HG03432 (cell line): Measurements from ENCODE around the gene STARD7.
"Not testable (repeated sequence)": the region's sequence is repeated elsewhere in the genome, so short reads cannot be mapped to it uniquely, and the experiment has no call there.

Experiments used
- ATAC-seq: cut with Tn5 transposase; IDR thresholded peaks from one replicate; pipeline ENCODE4 v1.9.1; 2021; ENCODE audit warnings: mild to moderate bottlenecking, moderate library complexity; ENCODE audit not compliant: unreplicated experiment

The STARD7 gene

DNA sequence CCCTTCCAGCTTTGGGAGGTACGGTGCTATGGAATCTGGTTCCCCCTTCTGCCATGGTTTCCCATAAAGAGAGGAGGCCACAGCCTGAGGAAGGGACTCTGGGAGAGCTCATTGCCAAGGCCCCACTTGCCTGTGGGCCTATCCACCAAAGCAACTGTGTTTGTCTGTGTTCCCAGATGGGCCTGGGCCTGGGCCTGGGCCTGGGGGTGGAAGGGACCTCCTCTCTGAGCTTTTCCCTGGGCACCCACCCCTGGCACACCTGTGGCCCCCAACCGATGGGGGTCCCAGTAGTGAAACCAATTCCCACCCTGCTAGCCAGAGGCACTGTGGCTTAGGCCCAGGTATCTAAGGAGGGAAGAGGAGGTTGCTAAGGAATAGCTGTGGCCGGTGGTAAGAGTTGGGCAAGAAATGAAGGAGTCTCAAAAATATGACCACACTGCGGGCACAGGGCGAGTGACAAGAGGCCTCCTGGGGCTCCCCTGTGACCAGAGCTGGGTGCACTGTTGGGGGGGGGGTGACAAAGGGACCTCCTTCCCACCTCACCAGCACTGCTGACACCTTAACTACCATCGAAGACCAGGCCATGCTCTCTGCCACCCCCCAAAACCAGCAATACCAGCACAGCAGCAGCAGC, 58.5 kb downstream of the STARD7 start:
- ATAC-seq, result no peak

DNA sequence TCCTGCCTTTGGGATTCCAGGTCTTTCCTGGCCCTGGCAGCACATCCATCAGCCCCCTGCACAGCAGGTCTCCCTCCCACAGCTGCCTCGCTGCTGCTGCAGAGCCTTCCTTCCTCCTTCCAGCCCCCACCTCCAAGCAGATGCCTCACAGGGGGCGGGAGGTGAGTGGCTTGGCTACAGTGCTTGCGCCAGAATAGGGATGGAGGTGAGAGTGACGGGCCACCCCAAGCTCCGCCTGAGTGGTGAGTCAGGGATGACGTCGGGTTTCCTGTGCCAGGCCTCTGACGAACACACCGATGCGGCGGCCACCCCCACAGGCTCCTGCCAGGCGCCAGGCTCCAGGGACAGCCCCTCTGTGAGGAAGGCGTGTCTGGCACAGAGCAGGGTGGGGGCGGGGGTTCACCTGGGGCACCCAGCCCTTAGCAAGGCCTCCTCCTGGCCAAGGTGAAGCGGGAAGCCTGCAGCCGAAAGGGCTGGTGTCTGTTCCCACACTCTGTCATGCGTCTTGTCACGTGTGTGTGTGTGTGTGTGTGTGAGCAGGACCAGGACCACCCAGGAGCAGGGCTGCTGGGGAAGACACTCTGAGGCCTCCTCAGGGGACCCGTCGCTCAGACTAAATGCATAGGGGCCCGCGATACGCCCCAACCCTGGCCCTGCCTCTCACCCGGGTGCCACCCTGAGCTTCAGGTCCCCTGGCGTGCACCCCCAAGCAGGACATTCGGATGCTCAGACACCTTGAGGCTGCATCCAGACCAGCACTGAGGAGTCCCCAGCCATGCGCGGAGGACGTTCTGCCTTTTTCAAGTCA, 60.0 kb downstream of the STARD7 start:
- peak; percentile 42 for ATAC-seq

DNA sequence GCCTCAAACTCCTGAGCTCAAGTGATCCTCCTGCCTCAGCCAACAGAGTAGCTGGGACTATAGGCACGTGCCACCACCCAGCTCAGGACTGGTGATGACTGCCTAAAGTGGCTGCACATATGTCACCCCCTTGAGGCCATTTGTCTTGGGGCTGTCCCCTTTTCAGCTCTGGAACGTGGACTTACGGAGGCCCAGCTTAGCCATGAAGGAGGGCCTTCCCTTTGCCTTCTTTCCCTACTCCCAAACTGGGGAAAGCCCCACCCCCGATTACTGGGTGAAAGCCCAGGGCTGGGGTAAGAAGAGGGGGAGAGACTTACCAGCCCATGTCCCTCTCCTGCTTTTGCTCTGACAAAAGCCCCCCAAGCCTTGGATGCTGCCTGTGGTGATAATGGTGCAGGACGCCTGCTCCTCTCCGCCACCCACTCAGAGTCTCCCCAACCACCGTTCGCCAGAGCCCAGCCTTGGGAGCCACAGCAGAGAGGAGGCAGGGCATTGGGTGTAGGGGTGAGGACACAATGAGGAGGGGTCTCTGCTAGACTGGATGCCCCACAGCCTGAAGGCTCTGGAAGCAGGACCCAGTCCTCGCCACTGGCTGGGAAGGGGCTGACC, 60.9 kb downstream of the STARD7 start:
- ATAC-seq, result no peak

DNA sequence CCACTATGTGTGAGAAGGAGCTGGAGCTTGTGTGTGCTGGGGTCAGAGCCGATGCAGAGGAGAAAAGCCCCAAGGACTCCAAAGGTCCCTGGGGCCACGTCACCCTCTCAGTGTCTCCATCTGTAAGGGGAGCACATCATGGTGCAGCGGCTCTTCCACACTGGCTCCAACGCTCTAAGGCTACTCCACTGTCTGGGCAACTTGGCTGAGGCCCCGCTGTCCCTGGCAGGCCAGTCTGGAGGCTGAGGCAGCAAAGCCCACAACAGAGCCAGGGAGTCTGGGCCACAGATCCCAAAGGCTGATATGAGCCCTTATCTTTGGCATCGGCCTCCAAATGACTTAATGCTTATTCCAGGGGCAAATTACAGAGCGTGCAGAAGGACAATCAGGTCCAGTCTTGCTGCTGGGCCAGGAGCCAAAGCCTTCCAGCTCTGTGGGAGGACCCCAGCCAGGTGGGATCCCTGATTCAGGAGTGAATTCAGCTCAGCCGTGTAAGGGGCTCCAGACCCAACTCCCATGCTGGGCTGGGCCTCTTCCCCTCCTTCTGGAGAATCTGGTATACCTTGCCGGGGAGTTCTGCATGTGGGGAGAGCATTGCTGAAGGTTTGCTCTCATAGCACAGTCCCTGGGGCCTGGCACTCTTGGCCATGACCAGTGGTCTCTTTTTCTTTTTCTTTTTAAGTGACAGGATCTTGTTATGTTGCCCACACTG, 61.6 kb downstream of the STARD7 start:
- ATAC-seq, result no peak

DNA sequence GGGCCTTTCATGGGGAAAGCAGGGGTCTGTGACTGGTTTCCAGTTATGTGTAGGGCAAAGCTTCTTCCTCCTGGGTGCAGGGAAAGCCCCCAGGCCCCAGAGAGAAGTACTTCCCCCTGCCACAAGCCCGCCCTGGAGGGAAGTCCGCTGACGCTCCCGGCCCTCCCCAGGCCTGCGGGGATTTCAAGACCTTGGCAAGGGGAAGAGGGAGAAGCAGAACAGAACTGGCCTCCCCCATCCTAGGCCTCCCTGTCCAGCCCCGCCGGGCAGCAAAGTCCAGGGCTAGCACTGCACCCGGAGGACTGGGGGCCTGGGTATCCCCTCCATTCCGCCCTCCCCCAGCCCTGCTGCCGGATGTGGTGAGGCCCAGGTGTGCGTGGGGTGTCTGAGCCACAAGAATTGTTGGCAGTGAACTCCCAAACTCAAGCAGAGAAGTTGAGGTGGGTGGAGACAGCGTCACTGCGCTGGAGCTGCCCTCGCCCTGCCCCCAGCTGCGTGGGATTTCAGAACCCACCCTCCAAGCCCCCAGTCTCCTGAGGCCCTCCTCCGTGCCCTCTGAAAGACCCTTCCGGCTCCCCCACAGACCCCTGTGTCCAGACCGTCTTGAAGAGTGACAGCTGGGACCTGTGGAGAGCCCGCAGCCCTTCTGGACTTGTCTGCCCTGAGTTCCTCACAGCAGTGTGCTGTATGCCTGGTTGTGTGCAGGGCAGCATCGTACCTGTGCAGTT, 62.3 kb downstream of the STARD7 start:
- peak; percentile 36 for ATAC-seq

DNA sequence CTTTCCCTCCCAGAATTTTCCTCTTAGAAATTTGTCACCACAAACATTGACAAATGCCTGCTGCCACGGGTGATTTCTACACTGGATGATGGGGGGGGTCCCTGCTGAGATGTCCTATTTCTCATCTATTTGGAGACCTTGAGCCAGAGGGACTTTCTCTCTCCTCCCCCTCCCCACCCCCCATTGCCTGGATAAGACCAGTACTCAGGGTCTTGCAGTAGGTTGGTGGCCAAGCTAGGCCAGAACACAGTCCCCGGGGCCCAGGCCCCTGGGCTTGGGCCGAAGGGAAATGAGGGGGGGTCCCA, 62.8 kb downstream of the STARD7 start:
- no peak for ATAC-seq

DNA sequence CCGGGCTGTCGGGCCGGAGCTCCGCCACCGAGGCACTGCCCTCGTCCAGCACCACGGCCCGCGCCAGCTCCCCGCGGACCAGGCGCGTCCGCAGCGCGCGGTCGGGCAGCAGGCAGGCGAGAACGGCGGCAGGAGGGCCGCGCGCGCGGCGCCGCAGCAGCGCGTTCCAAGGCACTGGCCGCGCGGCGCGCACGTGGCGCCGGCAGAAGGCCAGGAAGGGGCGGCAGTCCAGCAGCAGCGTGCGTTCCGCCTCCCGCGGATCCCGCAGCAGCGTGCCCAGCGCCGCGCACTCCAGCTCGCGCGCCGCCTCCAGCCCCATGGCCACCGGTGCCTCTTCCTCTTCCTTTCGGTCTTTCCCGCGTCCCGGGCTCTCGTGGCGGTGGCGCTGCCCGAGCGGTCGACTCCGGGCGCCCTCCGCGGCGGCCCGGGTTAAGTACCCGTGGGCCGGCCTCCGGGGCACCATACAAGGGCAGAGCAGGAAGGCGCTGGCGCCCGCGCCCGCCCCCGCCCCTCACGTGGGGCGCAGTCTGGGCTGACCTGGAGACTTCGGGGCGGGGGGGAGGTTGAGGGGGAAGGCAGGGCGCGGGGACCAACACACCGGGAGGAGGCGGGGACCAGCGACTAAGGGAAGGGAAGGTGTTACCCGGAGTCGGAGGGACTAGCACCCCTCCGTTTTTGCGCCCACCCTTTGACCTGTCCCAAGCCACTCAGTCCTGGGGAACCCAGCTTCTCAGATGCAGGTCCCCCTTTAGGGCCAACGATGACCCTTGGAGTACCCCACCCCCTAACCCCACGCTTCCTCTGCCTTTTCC, 63.4 kb downstream of the STARD7 start, which contains the start of gene DUSP2:
TSS of gene DUSP2 (minus strand) at position 405 of the 812 bp plus-strand sequence. CDS start at position 319, 86 bp downstream.
- peak; percentile 62 for ATAC-seq

DNA sequence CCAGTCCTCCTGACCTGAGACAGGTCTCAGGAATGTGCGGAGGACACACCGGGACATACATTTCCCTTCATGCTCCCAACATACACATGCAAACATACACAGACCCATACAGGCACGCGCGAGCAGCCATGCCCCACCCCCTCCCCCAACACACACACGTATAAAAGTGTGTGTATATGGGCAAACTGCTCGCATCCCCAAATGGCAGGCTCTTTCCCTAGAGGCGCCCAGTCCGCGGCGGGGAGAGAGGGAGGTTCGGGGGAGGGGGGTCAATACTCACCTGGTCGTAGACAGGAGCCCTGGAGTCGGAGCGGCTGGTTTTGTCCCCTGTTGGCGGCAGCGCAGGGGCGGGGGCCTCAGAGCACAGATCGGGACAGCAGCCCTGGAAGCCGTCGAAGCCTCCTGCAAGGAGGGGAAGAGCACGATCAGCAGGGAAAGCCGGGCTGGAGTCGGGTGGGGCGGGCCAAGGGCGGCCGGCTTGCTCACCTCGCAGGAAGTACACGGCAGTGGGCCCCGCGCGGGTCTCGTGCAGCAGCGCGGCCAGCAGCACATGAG, 64.1 kb downstream of the STARD7 start:
- no peak for ATAC-seq

DNA sequence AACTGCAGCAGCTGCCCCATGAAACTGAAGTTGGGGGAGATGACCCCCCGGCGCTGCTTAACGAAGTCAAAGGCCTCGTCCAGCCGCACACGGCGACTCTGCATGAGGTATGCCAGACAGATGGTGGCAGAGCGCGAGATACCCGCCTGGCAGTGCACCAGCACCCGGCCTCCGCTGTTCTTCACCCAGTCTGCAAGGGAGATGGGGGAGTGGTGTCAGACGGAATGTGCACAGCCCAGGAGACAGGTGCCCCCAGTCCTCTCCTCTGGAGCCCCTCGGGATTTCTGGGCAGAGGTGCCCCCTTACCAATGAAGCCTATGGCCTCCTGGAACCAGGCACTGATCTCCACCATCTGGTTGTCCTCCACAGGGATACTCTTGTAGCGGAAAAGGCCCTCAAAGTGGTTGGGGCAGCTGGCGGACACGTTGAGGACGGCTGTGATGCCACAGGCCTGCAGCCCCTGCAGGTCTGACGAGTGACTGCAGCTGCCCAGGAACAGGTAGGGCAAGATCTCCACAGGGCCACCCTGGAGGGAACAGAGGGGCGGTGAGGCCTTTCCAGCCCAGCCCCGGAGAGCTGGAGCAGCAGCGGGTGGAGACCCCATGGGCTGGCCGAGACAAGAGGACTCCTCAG, 64.7 kb downstream of the STARD7 start:
- ATAC-seq, result no peak

DNA sequence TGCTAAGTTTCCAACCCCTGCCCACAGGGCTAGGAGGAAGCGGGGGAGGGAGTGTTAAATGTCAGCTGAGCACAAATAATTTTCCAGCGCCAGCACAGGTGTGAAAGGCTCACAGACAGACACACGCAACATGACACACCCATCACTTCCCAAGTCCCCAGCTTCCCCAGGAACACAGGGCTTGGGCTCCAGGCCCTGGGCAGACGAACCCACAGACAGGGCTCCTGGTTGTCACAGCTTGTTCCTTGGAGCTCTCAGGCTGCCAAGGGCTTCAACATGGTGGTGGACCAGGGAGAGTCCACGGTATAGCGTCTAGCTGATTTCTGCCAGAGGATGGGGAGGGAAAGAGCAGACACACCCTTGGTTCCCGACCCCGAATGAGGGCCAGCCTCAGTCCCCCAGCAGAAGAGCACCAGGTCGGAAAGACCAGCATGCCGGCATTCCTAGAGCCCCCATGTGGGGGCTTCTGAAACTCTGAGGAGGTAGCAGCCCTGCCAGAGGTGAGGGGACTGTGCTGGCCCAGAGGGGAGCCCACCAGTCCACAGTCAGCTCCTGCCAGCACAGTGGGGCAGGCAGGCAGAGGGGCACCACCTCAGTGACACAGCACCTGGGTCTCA, 65.3 kb downstream of the STARD7 start:
- ATAC-seq, result no peak

DNA sequence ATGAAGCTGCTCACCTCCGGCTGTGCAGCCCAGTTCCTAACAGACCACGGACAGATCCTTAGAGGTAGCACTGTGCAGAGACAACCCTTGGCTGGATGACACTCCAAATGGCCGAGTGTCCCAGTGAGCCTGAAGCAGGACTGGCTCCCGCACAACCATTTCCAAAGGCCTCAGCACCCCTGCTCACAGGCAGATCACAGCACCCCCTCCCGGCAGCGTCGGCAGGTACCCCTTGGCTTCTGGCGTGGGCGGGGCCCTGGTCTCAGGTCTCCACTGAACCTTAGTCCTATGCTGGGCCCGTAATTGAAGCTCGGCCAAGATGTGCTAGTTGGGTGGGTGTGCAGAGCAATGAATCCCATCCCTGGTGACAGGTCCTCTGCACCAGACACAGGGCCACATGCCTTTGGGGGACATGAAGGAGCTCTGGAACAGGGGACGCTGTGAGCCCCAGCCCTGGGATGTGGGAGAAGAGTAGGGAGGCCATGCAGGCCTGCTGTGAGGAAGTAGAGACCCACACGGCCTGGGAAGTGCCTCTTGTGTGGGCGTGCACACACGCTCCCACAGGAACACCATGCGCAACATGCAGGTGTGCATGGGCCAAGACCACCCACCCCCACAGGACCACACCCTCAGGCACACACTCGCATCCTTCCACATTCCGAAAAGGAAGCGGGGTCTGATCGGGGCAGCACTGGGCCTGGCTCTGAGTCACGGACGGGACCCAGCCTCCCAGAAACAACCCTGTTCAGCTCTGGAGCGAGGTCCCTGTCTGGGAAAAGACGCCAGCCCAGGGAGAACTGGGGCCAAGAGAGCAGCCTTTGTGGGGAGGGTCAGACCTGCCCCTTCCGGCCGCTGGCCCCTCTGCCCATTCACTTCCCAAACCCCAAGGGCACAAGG, 66.2 kb downstream of the STARD7 start:
- ATAC-seq, result no peak

DNA sequence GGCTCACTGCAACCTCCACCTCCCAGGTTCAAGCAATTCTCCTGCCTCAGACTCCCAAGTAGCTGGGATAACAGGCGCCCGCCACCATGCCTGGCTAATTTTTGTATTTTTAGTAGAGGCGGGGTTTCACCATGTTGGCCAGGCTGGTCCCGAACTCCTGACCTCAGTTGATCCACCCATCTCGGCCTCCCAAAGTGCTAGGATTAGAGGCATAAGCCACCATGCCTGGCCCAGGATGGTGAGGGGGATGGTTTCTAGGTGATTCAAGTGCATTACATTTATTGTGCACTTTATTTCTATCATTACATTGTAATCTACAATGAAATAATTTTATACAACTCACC, 67.0 kb downstream of the STARD7 start:
- ATAC-seq, result not testable (repeated sequence)

DNA sequence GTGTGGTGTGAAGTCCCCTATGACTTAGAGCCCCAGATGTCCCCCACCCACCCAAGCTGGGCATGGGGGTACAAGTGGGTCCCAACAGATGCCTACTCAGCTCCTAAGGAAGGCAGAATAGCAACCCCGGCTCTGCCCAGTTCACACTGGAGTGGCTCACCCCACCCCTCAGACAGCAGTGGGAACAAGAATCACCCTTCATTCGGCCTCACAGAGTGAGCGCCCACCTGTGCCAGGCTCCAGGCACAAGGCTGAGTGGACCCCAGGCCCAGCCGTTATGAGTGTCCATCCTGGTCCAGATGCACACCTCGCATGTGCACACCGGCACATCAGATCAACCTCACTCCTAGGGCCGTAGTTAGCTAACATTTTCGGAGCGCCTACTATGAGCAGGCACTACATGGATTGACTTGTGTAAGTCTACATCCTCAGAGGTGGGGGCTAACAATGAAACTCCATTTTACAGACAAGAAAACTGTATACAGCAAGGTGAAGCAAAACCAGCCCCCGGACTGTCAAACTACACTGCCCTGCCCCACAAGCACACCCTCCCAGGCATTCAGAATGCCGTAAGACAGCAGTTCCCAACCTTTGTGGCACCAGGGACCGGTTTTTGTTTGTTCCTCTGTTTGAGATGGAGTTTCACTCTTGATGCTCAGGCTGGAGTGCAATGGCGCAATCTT, 67.5 kb downstream of the STARD7 start:
- no peak for ATAC-seq

DNA sequence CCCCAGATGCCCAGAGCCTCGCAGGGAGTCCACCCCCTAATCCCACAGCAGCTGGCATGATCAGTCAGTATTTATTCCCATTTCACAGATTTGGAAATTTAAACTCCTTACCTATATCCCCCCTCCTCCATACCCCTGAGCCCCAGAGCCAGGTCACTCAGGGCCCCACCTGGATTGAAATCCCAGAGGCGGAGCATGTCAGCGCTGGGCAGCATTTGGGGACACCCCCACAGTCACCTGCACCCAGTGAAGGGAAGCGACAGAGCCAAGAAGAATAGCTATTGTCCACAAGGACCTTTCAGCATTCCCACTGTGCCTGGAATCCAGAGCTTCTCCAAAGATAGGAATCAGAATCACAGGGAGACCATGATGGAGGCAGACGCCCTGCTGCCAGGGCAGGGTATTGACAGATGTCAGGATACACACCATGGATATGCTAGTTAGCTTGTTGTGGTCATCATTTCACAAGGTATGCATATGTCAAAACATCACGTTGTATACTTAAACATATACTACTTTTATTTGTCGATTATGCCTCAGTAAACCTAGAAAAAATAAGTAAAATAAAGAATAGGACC, 69.4 kb downstream of the STARD7 start:
- ATAC-seq, result no peak

DNA sequence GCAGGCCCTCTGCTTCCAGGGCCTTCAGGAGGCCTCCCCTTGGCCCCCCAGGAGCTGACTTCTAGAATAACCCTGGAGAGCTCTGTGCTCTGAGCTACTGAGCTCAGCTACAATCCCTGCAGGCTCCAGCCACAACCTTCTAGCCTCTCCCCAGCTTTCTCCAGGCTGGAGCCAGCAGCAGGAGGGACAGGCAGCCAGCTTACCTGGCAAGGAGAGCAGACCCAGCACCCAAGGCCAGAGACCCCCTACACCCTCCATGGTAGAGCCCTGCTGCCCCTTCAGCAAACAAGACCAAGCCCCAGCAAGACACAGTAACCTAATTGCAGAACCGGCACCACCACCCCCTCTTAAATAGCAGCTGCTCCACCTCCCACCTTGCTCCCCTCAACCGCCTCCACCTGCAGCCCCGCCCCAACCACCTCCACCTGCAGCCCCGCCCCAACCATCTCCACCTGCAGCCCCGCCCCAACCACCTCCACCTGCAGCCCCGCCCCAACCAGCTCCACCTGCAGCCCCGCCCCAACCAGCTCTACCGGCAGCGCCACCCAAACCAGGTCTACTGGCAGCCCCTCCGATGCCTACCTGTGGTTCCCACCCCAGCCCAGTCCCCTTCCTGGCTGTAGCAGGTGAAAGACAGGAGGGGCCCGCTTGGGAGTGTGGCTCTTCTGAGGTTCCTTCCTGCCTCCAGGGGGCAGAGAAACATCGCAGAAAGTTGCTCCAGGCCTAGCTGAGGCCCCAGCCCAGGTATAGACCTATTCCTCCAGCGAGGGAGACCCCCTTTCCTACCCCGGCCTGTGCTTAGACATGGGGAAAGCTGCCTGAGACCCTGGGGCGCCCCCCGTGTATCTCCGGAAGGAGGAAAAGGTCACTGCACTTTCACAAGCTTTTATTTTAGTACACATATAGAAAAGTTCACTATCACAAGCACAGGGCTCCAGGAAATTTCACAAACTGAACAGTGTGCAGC, 70.2 kb downstream of the STARD7 start, which contains the start of gene ASTL:
TSS of gene ASTL (minus strand) at position 324 of the 967 bp plus-strand sequence. CDS start at position 258, 66 bp downstream.
- ATAC-seq, result peak; percentile 27
